GM18858 (cell line): ENCODE results near the gene ZSWIM5.
"Not testable (repeated sequence)": the region's sequence is repeated elsewhere in the genome, so short reads cannot be mapped to it uniquely, and the experiment has no call there.

Experiments used
- ATAC-seq: cut with Tn5 transposase; IDR thresholded peaks from one replicate; pipeline ENCODE4 v1.9.1; 2021; ENCODE audit not compliant: unreplicated experiment

The ZSWIM5 gene

DNA sequence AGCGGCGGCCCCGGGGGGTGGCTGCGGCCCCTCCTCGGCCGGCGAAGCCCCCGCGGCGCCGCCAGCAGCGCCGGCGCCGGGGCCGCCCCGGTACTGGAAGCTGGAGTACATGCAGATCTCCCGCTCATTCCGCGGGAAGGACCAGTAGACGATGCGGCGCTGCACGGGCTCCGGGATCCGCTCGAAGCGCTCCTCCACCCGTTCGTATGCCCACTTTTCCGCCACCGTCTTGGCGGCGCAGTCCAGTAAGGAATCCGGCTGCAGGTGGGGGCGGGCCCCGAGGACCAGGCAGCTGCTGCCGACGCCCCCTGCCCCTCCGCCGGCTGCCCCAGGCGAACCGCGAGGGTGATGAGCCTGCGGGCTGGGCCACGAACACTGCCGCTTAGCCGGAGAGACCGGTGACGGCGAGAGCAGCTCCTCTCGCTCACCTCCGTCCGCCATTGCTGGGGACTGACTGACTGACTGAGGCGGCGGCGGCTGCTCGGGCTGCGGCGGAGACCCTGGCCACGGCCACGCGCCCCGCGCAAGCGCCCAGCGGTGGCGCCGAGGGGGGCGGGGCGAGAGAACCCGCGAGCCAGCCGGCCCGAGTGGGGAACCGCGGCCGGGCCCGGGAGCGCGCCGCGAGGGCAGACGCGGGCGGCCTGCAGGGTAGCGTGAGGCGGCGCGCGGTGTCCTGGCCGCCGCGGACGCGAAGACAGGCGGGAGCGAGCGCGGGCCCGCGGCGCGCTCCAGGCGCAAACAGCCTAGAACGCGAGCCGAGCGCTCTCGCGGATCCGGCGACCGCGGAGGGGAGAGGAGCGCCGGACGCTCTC is at the start of gene ZSWIM5:
TSS of gene ZSWIM5 (minus strand) at position 696 of the 812 bp plus-strand sequence. CDS start at position 441, 255 bp downstream.
- no peak for ATAC-seq

DNA sequence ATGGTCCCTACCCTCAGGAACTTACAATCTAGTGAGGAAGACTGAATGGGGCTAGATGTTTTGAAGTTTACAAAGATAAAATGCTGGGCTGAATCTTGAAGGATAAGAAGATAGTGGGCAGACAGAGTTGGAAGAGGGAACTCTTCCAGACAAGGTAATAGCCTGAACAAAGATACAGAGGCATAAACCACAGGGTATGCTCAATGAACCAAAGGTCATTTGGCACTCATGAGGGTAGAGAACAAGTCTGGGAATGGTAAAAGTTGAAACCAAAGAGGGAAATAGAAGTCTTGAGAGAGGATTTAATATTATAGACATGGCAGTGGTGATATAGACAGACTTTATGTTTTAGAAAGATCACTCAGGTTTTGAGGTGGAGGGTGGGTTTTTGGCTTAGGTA is 48.1 kb upstream of the ZSWIM5 start:
- no peak for ATAC-seq

DNA sequence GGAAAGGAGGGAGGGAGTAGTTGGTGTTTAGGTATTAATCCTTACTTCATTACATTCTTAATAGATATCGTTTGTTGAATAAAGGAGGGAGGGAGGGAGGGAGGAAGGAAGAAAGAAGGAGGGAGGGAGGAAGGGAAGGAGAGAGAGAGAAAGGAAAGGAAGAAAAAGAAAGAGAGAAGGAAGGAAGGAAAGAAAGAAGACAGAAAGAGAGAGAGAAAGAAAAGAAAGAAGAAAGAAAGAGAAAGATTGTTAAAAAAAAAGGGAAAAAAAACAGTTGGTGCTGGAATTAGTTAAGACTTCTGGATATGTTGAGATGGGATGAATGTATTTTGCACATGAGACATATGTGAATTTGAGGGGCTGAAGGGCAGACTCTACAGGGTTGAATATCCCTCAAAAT is 44.1 kb upstream of the ZSWIM5 start:
- no peak for ATAC-seq

DNA sequence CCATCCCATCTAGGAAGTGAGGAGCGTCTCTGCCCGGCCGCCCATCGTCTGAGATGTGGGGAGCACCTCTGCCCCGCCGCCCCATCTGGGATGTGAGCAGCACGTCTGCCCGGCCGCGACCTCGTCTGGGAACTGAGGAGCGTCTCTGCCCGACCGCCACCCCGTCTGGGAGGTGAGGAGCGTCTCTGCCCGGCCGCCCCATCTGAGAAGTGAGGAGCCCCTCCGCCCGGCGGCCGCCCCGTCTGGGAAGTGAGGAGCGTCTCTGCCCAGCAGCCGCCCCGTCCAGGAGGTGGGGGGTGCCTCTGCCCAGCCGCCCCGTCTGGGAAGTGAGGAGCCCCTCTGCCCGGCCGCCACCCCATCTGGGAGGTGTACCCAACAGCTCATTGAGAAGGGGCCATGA is 41.6 kb upstream of the ZSWIM5 start:
- not testable (repeated sequence) for ATAC-seq

DNA sequence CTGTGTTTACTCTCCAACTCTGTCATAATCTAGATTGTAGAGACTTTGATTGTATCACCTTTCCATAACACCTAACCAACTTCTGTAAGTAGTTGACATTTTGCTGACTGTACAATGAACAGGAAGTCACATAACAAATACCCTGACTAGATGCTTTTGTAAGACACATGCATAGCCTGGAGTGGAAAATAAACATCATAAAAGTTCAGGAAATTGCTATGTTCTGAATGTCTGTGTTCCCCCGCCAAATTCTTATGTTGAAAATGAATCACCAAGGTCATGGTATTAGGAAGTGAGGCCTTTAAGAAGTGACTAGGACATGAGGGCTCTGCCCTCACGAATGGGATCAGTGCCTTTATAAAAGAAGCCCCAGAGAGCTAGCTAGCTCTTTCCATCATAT is 40.4 kb upstream of the ZSWIM5 start:
- no peak for ATAC-seq

DNA sequence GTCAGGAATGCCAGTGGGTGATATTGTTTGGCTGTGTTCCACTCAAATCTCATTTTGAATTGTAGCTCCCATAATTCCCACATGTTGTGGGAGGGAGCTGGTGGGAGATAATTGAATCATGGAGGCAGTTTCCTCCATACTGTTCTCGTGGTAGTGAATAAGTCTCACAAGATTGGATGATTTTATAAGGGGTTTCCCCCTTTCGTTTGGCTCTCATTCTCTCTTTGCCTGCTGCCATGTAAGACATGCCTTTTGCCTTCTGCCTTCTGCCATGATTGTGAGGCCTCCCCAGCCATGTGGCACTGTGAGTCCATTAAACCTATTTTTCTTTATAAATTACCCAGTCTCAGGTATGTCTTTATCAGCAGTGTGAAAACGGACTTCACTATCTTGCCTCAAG is 40.0 kb upstream of the ZSWIM5 start:
- not testable (repeated sequence) for ATAC-seq

DNA sequence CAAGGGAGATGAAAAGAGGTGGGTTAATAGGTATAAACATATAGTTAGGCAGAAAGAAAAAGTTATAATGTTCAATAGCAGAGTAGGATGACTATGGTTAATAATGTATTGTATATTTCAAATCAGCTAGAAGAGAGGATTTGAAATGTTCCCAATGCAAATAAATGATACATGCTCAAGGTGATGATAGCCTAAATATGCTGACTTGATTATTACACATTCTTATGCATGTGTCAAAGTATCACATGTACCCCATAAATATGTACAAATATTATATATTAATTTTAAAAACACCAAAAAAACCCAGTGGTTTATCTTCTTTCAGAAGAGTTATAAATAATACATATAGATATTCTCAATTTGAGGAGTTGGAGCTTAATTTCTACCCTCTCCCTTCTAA is 38.3 kb upstream of the ZSWIM5 start:
- no peak for ATAC-seq

DNA sequence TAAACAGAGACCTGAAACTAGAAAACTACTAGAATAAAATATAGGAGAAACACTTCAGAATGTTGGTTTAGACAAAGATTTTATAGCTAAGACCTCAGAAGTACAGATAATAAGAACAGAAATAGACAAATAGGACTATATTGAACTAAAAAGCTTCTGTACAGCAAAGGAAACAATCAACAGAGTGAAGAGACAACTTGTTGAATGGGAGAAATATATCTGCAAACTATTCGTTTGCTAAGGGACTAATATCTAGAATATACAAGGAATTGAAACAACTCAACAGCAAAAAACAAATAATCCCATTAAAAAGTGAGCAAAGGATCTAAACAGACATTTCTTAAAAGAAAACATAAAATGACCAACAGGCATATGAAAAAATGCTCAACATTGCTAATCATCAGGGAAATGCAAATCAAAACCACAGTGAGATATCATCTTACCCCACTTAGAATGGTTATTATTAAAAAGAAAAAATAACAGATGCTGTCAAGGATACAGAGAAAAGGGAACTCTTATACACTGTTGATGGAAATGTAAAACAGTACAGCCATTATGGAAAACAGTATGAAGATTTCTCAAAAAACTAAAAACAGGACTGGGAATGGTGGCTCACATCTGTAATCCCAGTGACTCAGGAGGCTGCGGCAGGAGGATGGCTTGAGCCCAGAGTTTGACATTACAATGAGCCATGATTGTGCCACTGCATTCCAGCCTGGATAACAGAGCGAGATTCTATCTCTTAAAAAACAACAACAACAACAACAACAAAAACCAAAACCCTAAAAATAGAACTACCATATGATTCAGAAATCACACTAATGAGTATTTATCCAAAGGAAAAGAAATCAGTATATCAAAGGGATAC is 37.3 kb upstream of the ZSWIM5 start:
- ATAC-seq = no peak

DNA sequence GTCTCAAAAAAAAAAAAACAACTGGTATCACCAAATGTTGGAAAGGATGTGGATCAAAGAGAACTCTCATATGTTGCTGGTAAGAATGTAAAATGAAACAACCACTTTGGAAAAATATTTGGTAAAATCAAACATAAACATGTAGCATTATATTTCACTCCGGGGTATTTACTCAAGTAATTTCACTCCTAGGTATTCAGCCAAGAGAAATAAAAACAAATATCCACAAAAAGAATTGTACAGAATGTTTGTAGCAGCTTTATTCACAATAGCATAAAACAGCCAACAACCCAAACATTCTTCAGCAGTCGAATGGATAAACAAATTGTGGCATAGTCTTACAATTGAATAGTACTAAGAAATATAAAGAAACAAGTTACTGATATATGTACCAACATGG is 32.4 kb upstream of the ZSWIM5 start:
- ATAC-seq = no peak

DNA sequence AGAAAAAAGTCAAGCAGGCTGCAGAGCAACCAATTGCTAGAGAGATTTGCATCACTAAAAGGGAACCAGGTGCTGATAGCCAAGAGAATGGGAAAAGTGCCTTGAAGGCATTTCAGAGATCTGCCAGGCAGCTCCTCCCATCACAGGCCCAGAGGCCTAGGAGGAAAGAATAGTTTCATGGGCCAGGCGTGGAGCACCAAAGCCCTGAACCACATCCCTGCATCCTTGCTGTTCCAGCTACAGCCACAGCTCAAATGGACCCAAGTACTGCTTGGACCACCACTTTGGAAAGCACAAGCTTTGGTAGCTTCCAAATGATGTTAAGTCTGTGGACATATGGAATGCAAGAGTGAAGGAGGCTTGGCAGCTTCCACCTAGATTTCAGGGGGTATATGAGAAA is 29.7 kb upstream of the ZSWIM5 start:
- no peak for ATAC-seq

DNA sequence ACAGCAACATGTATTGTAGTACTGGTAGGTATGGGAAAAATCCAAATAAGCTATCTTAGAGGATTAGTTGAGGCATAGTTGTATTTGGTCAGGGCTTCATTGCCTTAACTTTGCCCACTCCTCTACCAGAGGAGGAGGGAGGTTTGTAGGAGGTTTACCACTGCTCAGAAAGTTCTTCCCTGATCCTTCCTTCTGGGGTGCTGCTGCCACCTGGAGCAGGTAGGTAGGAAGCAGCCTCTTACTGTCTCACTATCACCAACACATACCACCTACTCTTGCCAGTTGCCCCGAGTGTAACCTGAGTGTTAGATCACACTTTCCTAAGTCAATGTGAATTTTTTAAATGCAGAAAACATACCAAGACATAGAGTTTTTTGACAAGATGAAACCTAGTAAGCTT is 24.1 kb upstream of the ZSWIM5 start:
- no peak for ATAC-seq

DNA sequence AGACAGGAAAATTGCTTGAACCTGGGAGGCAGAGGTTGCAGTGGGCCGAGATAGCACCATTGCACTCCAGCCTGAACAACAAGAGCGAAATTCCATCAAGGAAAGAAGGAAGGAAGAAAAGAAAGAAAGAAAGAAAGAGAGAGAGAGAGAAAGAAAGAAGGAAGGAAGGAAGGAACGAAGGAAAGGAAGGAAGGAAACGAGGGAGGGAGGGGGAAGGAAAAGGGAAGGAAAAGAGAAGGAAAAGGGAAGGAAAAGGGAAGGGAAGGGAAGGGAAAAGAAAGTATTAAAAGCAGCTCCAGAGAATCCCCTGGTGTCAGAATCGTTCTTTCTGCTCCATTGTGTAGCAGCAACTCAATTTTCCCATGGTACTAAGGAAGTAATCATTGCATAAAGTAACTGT is 19.2 kb upstream of the ZSWIM5 start:
- ATAC-seq = no peak

DNA sequence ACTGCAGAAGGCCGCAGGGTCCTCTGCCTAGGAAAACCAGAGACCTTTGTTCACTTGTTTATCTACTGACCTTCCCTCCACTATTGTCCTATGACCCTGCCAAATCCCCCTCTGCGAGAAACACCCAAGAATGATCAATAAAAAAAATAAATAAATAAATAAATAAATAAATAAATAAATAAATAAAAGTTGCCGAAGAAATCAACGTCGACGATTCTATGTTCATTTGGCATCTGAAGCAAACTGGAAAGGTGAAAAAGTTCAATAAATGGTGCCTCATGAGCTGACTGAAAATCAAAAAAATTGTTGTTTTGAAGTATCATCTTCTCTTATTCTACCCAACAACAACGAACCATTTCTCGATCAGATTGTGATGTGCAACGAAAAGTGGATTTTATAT is 17.3 kb upstream of the ZSWIM5 start:
- ATAC-seq = not testable (repeated sequence)

DNA sequence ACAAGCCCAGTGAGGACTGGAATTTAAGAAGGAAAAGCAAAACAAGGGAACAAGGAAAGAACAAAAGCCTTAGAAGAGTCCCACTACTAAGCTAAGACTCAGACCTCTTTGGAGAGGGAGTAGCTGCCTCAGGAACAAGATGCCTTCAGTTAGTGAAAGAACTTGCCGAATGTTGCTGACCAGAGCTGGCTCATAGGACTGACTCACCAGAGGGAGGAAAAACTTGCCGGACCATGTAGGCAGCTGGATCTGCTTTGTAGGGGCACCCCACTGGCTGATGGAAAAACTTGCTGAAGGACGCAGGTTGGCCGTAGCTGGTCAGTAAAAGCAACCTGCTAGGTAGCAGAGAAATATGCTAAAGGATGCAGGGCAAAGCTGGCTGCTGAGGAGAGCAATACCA is 15.3 kb upstream of the ZSWIM5 start:
- ATAC-seq = no peak

DNA sequence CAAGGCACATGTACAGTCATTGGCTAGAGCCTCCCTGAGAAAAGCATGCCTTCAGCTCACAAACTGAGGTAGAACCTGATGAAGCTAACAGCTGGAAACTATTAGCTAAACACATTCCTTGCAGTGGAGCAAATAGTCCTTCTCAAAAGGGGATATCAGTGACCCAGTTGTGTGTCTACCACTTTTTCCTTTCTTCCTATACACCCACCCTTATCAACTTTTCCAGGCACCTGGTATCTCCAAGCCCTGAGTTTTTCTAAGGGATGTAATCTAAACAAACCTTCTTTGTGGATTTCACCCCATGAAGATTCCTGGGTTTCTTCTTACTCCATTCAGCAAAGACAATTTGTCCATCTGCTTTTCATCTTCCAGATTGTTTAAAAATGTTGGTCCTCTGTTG is 10.5 kb upstream of the ZSWIM5 start:
- no peak for ATAC-seq

DNA sequence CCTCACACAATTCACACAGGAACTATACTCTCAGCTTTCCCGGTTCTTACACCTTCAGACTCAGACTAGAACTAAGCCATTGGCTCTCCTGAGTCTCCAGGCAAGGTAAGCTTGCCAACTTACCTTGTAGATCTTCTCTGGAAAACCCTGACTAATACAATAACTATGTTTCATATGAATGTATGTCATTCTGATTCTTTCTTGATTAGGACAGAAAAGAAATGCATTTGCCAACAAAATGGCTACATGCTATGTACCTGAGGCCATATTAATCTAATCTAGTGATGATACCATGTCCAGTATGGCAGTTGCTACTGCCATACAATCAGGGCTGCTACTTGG is 9.8 kb upstream of the ZSWIM5 start:
- no peak for ATAC-seq

DNA sequence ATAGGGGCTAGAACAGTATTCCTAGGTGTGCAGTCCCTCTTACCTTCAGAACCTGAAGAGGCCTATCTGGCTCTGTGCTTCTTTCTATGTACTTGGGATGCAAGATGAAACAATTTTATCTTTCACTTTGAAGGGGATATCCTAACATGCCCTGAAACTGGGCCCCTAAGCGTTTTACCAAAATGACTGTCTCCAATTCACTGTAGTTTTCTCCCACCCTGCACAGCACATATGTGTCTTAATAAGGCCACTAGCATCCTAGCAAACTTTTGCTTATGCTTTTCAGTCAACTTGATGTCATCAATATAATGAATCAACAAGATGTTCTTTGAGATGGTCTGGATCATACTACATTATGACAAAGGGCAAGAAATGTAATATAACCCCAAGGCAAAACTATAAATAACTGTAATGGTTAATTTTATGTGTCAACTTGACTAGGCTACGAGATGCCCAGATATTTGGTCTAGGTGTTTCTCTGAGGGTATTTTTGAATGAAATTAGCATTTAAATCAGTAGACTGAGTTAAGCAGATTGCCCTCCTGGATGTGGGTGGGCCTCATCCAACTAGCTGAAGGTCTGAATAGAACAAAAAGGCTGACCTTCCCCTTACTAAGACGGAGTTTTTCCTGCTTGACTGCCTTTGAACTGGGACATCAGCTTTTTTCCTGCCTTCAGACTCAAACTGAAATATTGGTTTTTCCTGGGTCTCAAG is 9.2 kb upstream of the ZSWIM5 start:
- no peak for ATAC-seq

DNA sequence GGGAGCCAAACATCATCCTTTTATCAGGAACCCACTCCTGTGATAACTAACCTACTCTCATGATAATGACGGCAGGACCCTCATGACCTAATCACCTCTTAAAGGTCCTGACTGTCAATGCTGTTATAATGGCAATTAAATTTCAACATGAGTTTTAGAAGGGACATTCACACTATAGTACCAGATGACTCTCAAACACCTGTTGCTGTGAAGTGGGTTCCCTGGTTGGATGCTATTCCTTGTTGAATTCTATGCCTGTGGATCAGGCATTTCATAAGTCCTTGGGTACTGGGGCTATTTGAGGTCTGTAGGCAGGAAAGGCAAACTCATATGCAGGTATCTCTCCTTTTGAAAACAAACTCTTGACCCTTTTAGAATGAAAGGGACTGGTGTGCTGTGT is 7.5 kb upstream of the ZSWIM5 start:
- no peak for ATAC-seq

DNA sequence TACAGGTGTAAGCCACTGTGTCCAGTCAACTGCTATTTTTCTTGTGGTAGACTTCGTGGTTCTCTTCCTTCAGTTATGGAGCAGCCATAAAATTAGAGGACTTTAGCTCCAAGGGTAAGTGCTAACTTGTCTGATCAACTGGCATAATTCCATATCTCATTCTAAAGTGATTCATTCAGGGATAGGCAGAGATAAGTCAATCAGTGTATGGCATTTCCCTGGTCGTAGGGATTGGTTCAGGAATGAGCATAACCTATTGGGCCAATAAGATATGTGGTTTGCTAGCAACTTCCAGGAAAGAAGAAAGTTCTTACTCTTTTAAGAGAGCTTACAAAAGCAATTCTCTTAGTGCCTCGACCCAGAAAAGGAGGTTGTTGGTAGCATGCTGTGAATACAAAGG is 4.7 kb upstream of the ZSWIM5 start:
- no peak for ATAC-seq

DNA sequence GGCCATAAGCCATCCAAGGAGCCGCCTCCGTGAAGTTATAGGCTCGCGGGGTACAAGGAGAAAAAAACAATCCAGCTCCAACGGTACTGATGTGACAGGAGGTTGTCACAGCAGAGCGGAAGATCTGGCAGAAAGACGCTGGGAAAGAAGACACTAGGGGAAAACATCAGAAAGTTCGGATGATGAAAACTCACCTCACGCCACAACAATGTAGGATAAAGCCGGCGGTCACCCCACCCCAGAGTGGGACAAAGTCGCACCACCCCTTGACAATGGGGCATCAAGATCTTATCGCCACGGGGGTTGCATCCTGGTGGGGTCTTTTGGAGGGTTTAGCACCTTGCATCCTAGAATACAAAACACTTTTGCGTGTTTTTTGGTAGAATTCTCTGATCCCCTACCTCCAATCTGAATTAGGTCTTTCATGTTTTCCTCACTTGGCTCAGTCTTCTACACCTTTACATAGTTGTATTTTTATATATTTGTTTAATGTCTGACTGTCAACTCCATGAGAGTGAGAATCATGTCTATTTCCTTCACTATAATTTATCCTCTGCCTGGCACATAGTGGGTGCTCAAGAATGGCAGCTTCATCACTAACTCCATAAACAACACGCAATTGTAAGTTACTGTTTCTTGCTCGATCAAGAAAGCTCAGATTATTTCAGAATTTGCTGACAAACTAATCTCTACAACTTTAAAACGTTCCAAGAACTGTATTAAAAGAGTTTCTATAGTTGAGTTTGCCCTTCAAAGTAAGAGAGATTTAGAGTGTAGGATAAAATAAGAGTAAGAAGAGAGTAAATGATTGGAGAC is 611 bp upstream of the ZSWIM5 start:
- no peak for ATAC-seq
